Measurements from ENCODE around the gene LRMDA.

Gene LRMDA

DNA sequence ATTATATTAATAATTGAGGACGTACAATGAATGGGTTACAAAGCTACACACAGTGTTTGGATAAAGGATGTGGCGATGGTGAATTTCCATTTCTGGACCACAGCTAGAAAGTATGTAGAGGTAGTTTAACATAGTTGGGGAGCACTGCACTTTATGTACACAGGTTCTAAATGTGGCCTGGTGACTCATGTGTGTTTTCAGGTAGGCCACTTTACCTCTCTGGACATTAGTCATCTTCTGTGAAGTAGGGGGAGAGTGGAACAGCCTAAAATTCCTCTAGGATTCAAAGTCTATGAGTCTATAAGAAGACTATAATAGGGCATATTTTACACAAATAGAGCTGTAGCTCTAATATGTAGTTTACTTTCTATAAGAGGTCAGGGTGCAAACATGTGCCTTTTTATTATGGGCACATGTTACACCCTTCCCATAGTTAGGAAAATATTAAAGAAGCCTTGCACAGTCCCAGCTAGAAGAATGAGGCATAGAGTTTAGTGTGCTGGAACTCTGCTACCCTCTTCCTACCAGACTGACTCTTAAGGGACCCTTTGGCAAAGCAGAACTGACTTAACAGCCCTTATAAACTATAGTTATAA, 594.9 kb downstream of the LRMDA start:
- H3K4me3 ChIP-seq (ENCODE audit: low read depth, low read length): no peak overlapping the region
- TF ChIP-seq, protein P1, sequence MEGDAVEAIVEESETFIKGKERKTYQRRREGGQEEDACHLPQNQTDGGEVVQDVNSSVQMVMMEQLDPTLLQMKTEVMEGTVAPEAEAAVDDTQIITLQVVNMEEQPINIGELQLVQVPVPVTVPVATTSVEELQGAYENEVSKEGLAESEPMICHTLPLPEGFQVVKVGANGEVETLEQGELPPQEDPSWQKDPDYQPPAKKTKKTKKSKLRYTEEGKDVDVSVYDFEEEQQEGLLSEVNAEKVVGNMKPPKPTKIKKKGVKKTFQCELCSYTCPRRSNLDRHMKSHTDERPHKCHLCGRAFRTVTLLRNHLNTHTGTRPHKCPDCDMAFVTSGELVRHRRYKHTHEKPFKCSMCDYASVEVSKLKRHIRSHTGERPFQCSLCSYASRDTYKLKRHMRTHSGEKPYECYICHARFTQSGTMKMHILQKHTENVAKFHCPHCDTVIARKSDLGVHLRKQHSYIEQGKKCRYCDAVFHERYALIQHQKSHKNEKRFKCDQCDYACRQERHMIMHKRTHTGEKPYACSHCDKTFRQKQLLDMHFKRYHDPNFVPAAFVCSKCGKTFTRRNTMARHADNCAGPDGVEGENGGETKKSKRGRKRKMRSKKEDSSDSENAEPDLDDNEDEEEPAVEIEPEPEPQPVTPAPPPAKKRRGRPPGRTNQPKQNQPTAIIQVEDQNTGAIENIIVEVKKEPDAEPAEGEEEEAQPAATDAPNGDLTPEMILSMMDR (IDR thresholded peaks at IDR 0.05; ENCODE audit: low read depth, low read length, missing control alignments): no peak
- no peak for DNase-seq (ENCODE audit: low read depth)

DNA sequence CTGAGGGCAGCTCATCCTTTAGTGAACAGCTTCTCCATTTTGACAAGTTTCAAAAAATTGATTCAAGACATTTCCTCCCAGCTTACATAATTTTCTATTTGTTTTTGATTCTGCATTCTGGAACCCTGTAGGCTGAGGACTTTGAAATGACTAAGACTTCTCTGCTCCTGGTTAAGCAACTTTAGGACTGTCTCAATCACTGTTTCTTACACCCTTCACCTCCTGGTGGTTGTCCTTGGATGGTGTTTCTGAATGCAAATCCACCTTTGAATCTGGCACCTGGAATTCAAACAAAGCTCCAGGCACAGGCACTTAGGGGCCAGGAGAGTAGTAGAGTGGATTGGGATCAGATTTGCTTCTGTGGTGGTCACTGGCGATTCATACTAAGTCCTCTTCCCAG, 595.5 kb downstream of the LRMDA start:
- DNase-seq (ENCODE audit: low read depth): no peak
- no peak overlapping the region for H3K4me3 ChIP-seq (ENCODE audit: low read depth, low read length)
- TF ChIP-seq, protein P1 (IDR thresholded peaks at IDR 0.05; ENCODE audit: low read depth, low read length, missing control alignments): no peak

DNA sequence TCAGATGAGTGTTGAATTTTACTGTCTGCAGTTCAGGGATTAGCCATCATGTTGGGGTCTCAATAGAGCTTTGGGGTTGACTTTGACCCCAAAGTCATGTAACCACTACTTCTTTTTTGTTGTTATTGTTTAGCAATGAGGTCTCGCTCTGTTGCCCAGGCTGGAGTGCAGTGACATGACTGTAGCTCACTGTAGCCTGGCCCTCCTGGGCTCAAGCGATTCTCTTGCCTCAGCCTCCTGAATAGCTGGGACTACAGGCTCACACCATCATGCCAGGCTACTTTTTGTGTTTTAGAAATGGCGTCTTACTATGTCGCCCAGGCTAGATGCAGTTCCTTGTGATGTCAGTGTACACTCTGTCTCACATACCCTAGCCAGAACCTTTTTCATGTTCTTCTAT, 598.4 kb downstream of the LRMDA start:
- H3K4me3 ChIP-seq (ENCODE audit: low read depth, low read length): no peak overlapping the region
- TF ChIP-seq, protein P1 (IDR thresholded peaks at IDR 0.05; ENCODE audit: low read depth, low read length, missing control alignments): no peak
- DNase-seq (ENCODE audit: low read depth): no peak

DNA sequence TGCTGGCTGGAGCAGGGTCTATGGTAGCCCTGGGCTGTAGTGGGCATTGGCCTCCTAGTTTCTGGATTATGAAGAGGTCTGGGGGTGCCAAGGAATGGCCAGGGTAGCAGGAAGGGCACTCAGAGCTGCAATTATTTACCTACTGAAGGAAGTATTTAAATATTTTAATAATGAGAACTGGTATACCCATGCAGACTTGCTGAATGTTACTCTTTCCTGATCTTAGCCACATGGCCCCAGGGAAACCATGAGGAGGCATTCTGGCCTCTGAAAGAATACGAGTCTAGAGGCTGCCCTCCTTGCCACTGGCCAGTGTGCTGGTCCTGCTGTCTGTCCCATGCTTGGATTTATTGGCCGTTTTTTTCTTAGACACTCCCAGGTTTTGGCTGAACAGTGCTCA, 599.7 kb downstream of the LRMDA start:
- no peak for DNase-seq (ENCODE audit: low read depth)
- TF ChIP-seq, protein P1 (IDR thresholded peaks at IDR 0.05; ENCODE audit: low read depth, low read length, missing control alignments): no peak
- no peak overlapping the region for H3K4me3 ChIP-seq (ENCODE audit: low read depth, low read length)

DNA sequence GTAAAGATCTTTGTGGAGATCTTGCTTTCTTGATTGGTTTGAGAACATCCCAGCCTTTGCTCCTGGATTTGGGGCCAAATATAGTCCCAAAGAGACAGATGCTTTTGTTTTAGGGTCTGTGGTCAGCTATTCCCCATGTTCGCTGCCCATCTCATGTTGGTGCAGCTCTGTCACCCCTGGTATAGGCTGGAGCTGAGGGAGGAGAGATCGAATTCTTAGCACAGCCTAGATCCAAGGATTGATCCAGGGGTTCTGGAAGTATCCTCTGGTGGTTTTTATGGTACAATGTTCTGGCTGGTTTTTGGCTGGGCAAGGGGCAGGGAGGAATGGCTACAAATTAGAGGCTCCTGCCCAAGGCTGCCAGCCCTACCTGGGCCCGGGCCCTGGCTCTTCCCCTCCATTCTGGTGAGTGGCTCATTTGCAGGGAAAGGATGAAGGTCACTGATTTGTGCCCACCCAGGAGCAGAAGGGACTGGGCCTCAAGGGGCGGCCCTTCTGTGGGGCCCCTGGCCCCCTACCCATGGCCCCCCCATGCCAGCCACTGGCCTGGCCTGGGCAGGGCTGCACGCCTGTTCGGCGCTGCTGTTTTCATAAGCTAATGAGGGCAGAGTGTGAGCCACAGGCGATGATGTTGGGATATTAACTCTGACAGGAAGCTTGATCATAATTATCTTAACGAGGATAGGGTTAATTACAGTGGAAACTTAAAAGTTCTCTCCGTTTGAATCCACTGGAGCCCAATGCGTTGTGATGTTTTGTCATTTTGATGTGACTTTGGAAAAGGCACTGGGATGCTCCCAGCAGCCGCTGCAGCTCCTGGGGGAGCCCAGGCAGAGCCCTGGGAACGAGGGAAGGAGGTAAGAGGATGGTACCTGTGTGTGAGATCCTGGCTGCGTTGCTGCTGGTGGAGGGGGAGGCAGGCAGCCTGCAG, 600.6 kb downstream of the LRMDA start:
- TF ChIP-seq, protein P1 (IDR thresholded peaks at IDR 0.05; ENCODE audit: low read depth, low read length, missing control alignments): no peak
- no peak for DNase-seq (ENCODE audit: low read depth)
- no peak overlapping the region for H3K4me3 ChIP-seq (ENCODE audit: low read depth, low read length)

DNA sequence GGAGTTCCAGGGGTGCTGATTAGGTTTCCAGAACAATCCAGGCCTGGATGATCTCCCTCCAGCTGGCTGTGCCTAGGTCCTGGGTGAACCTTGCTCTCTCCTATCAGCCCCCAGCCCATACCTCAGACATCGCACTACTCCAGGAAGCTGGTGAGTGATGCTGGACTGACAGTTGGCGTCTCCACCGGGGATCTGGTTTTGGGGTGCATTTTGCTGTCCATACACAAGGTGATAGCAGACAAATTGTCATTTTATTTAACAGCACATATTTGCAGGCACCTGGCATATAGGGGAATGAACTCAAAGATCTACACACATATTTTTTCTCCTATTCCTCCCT, 601.2 kb downstream of the LRMDA start:
- TF ChIP-seq, protein P1 (IDR thresholded peaks at IDR 0.05; ENCODE audit: low read depth, low read length, missing control alignments): no peak
- DNase-seq (ENCODE audit: low read depth): no peak
- no peak overlapping the region for H3K4me3 ChIP-seq (ENCODE audit: low read depth, low read length)
